ENCODE measurements around the gene MAP7. TPM values are rescaled to one million over a fixed set of nuclear protein-coding genes. Genes with fewer than 3 reads are reported as not detected.

The MAP7 gene
- total RNA-seq, 2 donors from 2014 or later = 19.7 to 28.7 TPM

DNA sequence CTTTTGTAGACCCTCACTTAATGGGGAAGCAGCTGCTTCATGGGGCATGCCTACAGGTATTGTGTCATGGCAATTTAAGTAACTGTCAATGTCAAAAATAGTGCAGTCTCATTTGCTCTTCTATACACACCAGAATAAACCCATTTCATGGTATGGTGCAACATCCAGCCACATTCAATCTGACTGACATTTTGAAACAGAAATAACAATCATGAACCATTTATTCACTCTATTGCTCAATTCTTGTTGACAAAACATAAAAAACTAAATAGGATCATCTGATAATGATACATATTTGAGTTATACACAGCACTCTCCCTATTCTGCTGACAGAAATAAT is 122.9 kb downstream of the MAP7 start:
- Histone ChIP-seq H3K27ac (peak overlapping the region in 2 of 4 donors; percentile 15 to 37), H3K36me3 (replicated peaks in 1 of 2; ENCODE audit: insufficient read depth in 1 of 2, low read depth in 2 of 2) (no peaks in the 10 kb centered on the region), H3K9me3 (no peaks in the 10 kb centered on the region), H3K4me1 (peaks cover 47% of the 10 kb centered on the region), H3K27me3 (no peaks in the 10 kb centered on the region), H3K4me3 (no peak overlapping the region)
- no peak for ATAC-seq
- TF ChIP-seq, protein P1, sequence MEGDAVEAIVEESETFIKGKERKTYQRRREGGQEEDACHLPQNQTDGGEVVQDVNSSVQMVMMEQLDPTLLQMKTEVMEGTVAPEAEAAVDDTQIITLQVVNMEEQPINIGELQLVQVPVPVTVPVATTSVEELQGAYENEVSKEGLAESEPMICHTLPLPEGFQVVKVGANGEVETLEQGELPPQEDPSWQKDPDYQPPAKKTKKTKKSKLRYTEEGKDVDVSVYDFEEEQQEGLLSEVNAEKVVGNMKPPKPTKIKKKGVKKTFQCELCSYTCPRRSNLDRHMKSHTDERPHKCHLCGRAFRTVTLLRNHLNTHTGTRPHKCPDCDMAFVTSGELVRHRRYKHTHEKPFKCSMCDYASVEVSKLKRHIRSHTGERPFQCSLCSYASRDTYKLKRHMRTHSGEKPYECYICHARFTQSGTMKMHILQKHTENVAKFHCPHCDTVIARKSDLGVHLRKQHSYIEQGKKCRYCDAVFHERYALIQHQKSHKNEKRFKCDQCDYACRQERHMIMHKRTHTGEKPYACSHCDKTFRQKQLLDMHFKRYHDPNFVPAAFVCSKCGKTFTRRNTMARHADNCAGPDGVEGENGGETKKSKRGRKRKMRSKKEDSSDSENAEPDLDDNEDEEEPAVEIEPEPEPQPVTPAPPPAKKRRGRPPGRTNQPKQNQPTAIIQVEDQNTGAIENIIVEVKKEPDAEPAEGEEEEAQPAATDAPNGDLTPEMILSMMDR (IDR thresholded peaks at IDR 0.05) = no peak
- TF ChIP-seq POLR2A (IDR thresholded peaks at IDR 0.05) = no peak
- DNase-seq = no peak
- intact Hi-C loops (cut with DNase I) = no loop called here

DNA sequence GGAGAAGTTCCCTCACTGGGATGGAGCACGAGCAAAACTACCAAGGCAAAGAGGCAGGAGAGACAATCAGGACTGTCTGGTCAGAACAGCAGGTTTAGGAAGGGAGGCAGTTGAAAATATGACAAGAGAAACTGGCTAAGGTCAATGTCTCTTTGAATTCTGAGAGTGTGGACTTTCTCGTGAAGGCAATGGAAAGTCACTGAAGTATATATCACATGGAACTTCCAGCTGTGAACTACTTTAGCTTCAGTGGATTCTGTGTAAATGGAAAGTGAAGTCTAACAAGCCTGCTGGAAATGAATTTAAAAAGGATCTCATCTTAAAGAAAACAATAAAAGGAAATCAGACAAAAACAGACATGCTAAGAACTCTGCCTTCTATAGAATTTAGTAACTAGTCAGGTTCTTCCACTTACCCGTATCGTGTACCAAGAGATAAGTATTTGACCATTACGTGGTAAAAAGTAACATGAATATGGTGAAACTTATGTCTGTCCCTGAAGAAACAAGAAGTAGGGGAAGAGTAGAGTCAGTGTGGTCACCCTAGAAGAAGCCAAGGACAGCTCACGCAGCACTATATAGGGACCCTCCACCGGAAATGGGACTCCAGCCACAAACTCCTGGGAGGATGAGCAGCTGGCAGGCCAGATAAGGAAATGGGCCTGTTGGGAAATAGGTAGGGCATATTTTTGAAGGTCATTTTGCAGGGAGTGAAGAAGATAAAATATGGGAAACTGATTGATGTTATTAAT is 123.4 kb downstream of the MAP7 start:
- Histone ChIP-seq H3K4me1 (peaks cover 47% of the 10 kb centered on the region), H3K36me3 (replicated peaks in 1 of 2; ENCODE audit: insufficient read depth in 1 of 2, low read depth in 2 of 2) (no peaks in the 10 kb centered on the region), H3K27me3 (no peaks in the 10 kb centered on the region), H3K9me3 (no peaks in the 10 kb centered on the region), H3K27ac (peak overlapping the region; percentile 15 to 37 (median 28)), H3K4me3 (no peak overlapping the region)
- TF ChIP-seq POLR2A (IDR thresholded peaks at IDR 0.05) = no peak
- TF ChIP-seq, protein P1 (IDR thresholded peaks at IDR 0.05) = no peak
- 30 to 34% methylated on average over 7 of the region's 7 CpGs for WGBS, 2 donors
- ATAC-seq (peak; percentile 53), DNase-seq (peak; percentile 46 to 68 (median 50))
- intact Hi-C loops (cut with DNase I) = no loop called here

DNA sequence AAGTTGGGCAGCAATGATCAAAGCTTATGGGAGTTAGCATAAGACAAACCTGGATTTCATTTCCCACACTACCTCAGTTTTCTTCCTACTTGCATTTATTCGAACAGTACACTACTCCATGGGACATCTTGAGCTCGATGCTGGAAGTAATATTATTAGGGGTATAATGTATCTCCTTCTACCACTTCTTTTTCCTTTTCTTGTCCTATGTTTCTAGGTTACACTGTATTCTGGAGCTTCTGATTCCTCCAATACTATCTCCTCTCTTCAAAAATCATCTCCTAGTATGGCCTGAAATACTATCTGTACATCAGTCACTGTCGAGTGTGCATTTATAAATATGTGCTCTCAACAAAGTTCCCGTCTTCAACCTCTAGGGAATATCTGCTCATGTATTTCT is 124.4 kb downstream of the MAP7 start:
- TF ChIP-seq POLR2A (IDR thresholded peaks at IDR 0.05) = no peak
- TF ChIP-seq, protein P1 (IDR thresholded peaks at IDR 0.05) = no peak
- Histone ChIP-seq H3K4me3 (no peak overlapping the region), H3K9me3 (no peaks in the 10 kb centered on the region), H3K36me3 (replicated peaks in 1 of 2; ENCODE audit: insufficient read depth in 1 of 2, low read depth in 2 of 2) (no peaks in the 10 kb centered on the region), H3K27me3 (no peaks in the 10 kb centered on the region), H3K4me1 (peaks cover 47% of the 10 kb centered on the region), H3K27ac (no peak overlapping the region)
- ATAC-seq (no peak), DNase-seq (no peak)
- intact Hi-C loops (cut with DNase I) = no loop called here
- 92 to 96% methylated on average over 4 of the region's 4 CpGs for WGBS, 2 donors

DNA sequence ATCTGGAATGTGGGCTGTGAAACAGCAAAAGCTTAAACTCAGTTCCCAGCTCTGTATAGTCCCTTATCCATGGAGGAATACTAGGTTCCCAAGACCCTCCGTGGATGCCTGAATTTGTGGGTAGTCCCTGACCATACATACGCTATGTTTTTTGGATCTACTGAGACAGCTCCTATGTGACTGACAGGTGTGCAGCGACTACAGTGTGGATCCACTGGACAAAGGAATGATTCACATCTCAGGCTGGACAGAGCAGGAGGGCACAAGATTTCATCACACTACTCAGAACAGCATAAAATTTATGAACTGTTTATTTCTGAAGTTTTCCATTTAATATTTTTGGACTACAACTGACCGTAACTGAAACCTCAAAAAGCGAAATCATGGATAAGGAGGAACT is 125.3 kb downstream of the MAP7 start:
- Histone ChIP-seq H3K9me3 (no peaks in the 10 kb centered on the region), H3K4me3 (no peak overlapping the region), H3K36me3 (replicated peaks in 1 of 2; ENCODE audit: insufficient read depth in 1 of 2, low read depth in 2 of 2) (no peaks in the 10 kb centered on the region), H3K27me3 (no peaks in the 10 kb centered on the region), H3K4me1 (peaks cover 44% of the 10 kb centered on the region), H3K27ac (no peak overlapping the region)
- intact Hi-C loops (cut with DNase I) = no loop called here
- TF ChIP-seq, protein P1 (IDR thresholded peaks at IDR 0.05) = no peak
- no peak for TF ChIP-seq POLR2A (IDR thresholded peaks at IDR 0.05)
- no peak for ATAC-seq
- 94 to 97% methylated on average over 5 of the region's 5 CpGs for WGBS, 2 donors
- DNase-seq = no peak

DNA sequence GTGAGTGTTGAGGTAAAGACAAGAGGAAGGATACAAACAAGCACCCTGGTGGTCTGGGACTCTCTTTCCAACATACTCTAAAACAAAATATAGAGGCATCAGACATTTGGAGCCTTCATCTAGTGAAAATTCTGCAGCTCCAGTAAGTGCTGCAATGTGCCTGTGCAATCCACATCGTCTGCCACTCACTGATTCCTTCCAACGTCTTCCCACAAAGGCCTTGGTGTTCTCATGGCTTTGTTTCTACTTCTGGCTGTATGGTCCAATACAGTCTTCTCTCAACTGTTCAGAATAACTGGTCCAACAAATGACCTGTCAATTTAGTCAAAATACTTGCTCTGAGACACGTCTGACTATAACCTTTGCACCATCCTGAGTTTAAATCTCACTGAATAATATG is 125.8 kb downstream of the MAP7 start:
- intact Hi-C loops (cut with DNase I) = no loop called here
- Histone ChIP-seq H3K27me3 (no peaks in the 10 kb centered on the region), H3K4me3 (no peak overlapping the region), H3K27ac (no peak overlapping the region), H3K36me3 (replicated peaks in 1 of 2; ENCODE audit: insufficient read depth in 1 of 2, low read depth in 2 of 2) (no peaks in the 10 kb centered on the region), H3K9me3 (no peaks in the 10 kb centered on the region), H3K4me1 (peaks cover 40% of the 10 kb centered on the region)
- ATAC-seq (no peak), DNase-seq (no peak)
- WGBS, 2 donors = 76 to 78% methylated on average over 3 of the region's 3 CpGs
- TF ChIP-seq, protein P1 (IDR thresholded peaks at IDR 0.05) = no peak
- no peak for TF ChIP-seq POLR2A (IDR thresholded peaks at IDR 0.05)
